CD4-positive, alpha-beta T cell (primary cell): ENCODE data around the gene HEXD. TPM values are rescaled to one million over a fixed set of nuclear protein-coding genes. Genes with fewer than 3 reads are reported as not detected.

ENCODE experiments used
- ATAC-seq: fragments of 200-7000 bp; cut with Tn5 transposase; one replicate; pipeline ENCODE4 v1.10.0; 2022; ENCODE audit warnings: mild to moderate bottlenecking; ENCODE audit not compliant: poor library complexity
- CTCF ChIA-PET: fragments of 350-600 bp; sonication (Branson Sonifier 250); formaldehyde crosslinking; loops from one replicate; lab custom pipeline; 2021; ENCODE audit warnings: antibody characterized with exemption, inconsistent platforms; lab: Charles Lee
- POLR2A ChIA-PET: fragments of 350-600 bp; sonication (Branson Sonifier 250); formaldehyde crosslinking; loops from one replicate; lab custom pipeline; 2021; ENCODE audit warnings: antibody characterized with exemption, inconsistent platforms; lab: Charles Lee
- DNase-seq, 14 experiments: peaks; one replicate each; pipeline ENCODE4 v3.0.0-alpha.2; 2013 to 2020; ENCODE audit warnings: mixed read lengths in 2 of 14
- H3K27ac ChIP-seq, 2 donors: one replicate each; pipeline versions ENCODE4 v1.5.1 to v1.7.0; 2013; ENCODE audit warnings: low read length in 2 of 2, low read depth in 1 of 2, mild to moderate bottlenecking in 1 of 2
- H3K27me3 ChIP-seq, 2 experiments: 1 replicate in 1 of 2; 2 replicates in 1 of 2; pipeline versions ENCODE4 v1.6.1 to v1.7.0; 2013; ENCODE audit warnings: low read length in 2 of 2, control low read depth in 1 of 2, mild to moderate bottlenecking in 1 of 2, moderate library complexity in 1 of 2; ENCODE audit not compliant: insufficient read depth in 2 of 2, control insufficient read depth in 1 of 2
- H3K36me3 ChIP-seq: one replicate; pipeline ENCODE4 v1.6.1; 2013; ENCODE audit warnings: low read length, control low read depth; ENCODE audit not compliant: insufficient read depth
- H3K4me1 ChIP-seq: one replicate; pipeline ENCODE4 v1.6.1; 2013; ENCODE audit warnings: low read length, control low read depth; ENCODE audit not compliant: insufficient read depth
- H3K4me3 ChIP-seq: one replicate; pipeline ENCODE4 v1.5.1; 2013; ENCODE audit warnings: mild to moderate bottlenecking, low read length, moderate library complexity
- H3K9me3 ChIP-seq, 2 experiments: 1 replicate in 1 of 2; 2 replicates in 1 of 2; pipeline versions ENCODE4 v1.6.1 to v1.7.0; 2013; ENCODE audit warnings: low read length in 2 of 2, mild to moderate bottlenecking in 2 of 2, control low read depth in 1 of 2, moderate library complexity in 1 of 2; ENCODE audit not compliant: control insufficient read depth in 1 of 2, insufficient read depth in 1 of 2
- H3K27ac Mint-ChIP-seq: one replicate; pipeline ENCODE4 v1.8.0; 2020; ENCODE audit warnings: mixed read lengths
- H3K27me3 Mint-ChIP-seq: one replicate; pipeline ENCODE4 v1.8.0; 2021; ENCODE audit warnings: mixed read lengths
- H3K36me3 Mint-ChIP-seq: one replicate; pipeline ENCODE4 v1.8.0; 2021; ENCODE audit warnings: low read depth, mixed read lengths
- H3K4me1 Mint-ChIP-seq: one replicate; pipeline ENCODE4 v1.8.0; 2021; ENCODE audit warnings: low read depth, mixed read lengths
- H3K4me3 Mint-ChIP-seq: one replicate; pipeline ENCODE4 v1.8.0; 2020; ENCODE audit warnings: mild to moderate bottlenecking, mixed read lengths
- H3K9me3 Mint-ChIP-seq: one replicate; pipeline ENCODE4 v1.8.0; 2020; ENCODE audit warnings: mixed read lengths
- intact Hi-C, 2 experiments: fragments of 100-400 bp; cut with DNase I in 1 of 2; cut with micrococcal nuclease in 1 of 2; formaldehyde crosslinking; loops; one replicate each; pipeline versions ENCODE4 v1.15.1 to v1.9.0; 2023 to 2025; cut with DNase I, micrococcal nuclease
- total RNA-seq, 174 experiments: library from RNA in 2 of 174; stranded (reverse) in 2 of 174; gene quantifications; one replicate each; pipeline ENCODE4 v1.2.3 and lab custom pipeline; 2021 to 2026
- TF ChIP-seq, protein P1 (sequence below): fragments of 200-600 bp; IDR thresholded peaks from one replicate; pipeline ENCODE4 v1.8.0; 2022; ENCODE audit warnings: antibody characterized with exemption, mild to moderate bottlenecking

HEXD gene
- total RNA-seq, 2 experiments from 2014 or later, result 27.8 to 31.2 TPM

- ATAC-seq (no peak), DNase-seq (no peak)
- peaks cover 0 to 5% of the 10 kb centered on the region in 2 experiments for H3K9me3 ChIP-seq
- peaks cover 17 to 20% of the 10 kb centered on the region in 2 experiments for H3K27me3 ChIP-seq
- H3K9me3 Mint-ChIP-seq, result no peaks in the 10 kb centered on the region
- H3K36me3 Mint-ChIP-seq, result no peaks in the 10 kb centered on the region
- no peaks in the 10 kb centered on the region for H3K36me3 ChIP-seq
- TF ChIP-seq, protein P1, sequence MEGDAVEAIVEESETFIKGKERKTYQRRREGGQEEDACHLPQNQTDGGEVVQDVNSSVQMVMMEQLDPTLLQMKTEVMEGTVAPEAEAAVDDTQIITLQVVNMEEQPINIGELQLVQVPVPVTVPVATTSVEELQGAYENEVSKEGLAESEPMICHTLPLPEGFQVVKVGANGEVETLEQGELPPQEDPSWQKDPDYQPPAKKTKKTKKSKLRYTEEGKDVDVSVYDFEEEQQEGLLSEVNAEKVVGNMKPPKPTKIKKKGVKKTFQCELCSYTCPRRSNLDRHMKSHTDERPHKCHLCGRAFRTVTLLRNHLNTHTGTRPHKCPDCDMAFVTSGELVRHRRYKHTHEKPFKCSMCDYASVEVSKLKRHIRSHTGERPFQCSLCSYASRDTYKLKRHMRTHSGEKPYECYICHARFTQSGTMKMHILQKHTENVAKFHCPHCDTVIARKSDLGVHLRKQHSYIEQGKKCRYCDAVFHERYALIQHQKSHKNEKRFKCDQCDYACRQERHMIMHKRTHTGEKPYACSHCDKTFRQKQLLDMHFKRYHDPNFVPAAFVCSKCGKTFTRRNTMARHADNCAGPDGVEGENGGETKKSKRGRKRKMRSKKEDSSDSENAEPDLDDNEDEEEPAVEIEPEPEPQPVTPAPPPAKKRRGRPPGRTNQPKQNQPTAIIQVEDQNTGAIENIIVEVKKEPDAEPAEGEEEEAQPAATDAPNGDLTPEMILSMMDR, result no peak
- CTCF ChIA-PET, result no interaction called here
- no peak overlapping the region for H3K27ac Mint-ChIP-seq
- H3K27ac ChIP-seq, result no peak overlapping the region
- peaks cover 3% of the 10 kb centered on the region for H3K27me3 Mint-ChIP-seq
- H3K4me1 Mint-ChIP-seq, result no peaks in the 10 kb centered on the region
- H3K4me3 ChIP-seq, result no peak overlapping the region
- intact Hi-C loops, result no loop called here
- peaks cover 10% of the 10 kb centered on the region for H3K4me1 ChIP-seq
- POLR2A ChIA-PET, result no interaction called here
- no peak overlapping the region for H3K4me3 Mint-ChIP-seq
These were observed 31.8 kb upstream of the HEXD start for GRCh38 chr17:82386255-82386831.

GRCh38 chr17:82386881-82387704 is 31.1 kb upstream of the HEXD start:
- no peak for DNase-seq
- Histone ChIP-seq H3K4me3 (no peak overlapping the region), H3K4me1 (peaks cover 10% of the 10 kb centered on the region), H3K36me3 (no peaks in the 10 kb centered on the region), H3K27me3 (peaks cover 17 to 20% of the 10 kb centered on the region in 2 experiments), H3K9me3 (peaks cover 0 to 5% of the 10 kb centered on the region in 2 experiments), H3K27ac (no peak overlapping the region)
- Mint-ChIP-seq H3K9me3 (no peaks in the 10 kb centered on the region), H3K27ac (no peak overlapping the region), H3K4me1 (no peaks in the 10 kb centered on the region), H3K27me3 (no peaks in the 10 kb centered on the region), H3K4me3 (no peak overlapping the region), H3K36me3 (no peaks in the 10 kb centered on the region)
- CTCF ChIA-PET, result no interaction called here
- ATAC-seq, result no peak
- POLR2A ChIA-PET, result interaction anchor here (0.6 kb wide), 1 partner anchor 553 kb away, joined by 5 read pairs; no protein-coding TSS in a partner anchor
- intact Hi-C loops, result no loop called here
- TF ChIP-seq, protein P1, result no peak

DNA sequence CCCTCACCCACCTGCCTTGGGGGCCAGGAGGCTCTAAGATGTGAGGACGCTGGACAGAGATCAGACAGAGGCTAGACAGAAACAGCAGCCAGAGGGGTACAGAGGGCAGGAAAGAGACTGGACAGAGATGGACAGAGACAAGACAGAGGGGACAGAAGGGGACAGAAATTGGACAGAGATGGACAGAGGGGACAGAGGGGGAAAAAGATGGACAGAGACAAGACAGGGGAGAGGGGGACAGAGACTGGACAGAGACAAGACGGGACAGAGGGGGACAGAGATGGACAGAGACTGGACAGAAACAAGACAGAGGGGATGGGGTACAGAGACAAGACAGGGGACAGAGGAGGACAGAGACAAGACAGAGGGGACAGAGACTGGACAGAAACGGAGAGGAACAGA is 30.4 kb upstream of the HEXD start:
- Mint-ChIP-seq H3K36me3 (peaks cover 6% of the 10 kb centered on the region), H3K4me3 (no peak overlapping the region), H3K27ac (no peak overlapping the region), H3K27me3 (no peaks in the 10 kb centered on the region), H3K4me1 (no peaks in the 10 kb centered on the region), H3K9me3 (no peaks in the 10 kb centered on the region)
- H3K4me3 ChIP-seq, result no peak overlapping the region
- POLR2A ChIA-PET, result no interaction called here
- no peak for DNase-seq
- peaks cover 10% of the 10 kb centered on the region for H3K4me1 ChIP-seq
- H3K27ac ChIP-seq, result no peak overlapping the region
- TF ChIP-seq, protein P1, result no peak
- intact Hi-C loops, result no loop called here
- H3K9me3 ChIP-seq, result peaks cover 0 to 5% of the 10 kb centered on the region in 2 experiments
- H3K27me3 ChIP-seq, result peaks cover 17 to 20% of the 10 kb centered on the region in 2 experiments
- H3K36me3 ChIP-seq, result peaks cover under 1% of the 10 kb centered on the region
- no peak for ATAC-seq
- CTCF ChIA-PET, result no interaction called here
